HG02973 (cell line): ENCODE data around the gene GALM.
"Not testable (repeated sequence)": the region's sequence is repeated elsewhere in the genome, so short reads cannot be mapped to it uniquely, and the experiment has no call there.

ENCODE experiments used
- ATAC-seq: cut with Tn5 transposase; IDR thresholded peaks from one replicate; pipeline ENCODE4 v1.9.1; 2021; ENCODE audit warnings: moderate library complexity; ENCODE audit not compliant: unreplicated experiment

GALM gene

DNA sequence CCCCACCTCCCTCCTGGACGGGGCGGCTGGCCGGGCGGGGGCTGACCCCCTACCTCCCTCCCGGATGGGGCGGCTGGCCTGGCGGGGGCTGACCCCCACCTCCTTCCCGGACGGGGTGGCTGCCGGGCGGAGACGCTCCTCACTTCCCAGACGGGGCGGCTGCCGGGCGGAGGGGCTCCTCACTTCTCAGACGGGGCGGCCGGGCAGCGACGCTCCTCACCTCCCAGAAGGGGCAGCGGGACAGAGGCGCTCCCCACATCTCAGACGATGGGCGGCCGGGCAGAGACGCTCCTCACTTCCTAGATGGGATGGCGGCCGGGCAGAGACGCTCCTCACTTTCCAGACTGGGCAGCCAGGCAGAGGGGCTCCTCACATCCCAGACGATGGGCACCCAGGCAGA, 90.0 kb downstream of the GALM start:
- not testable (repeated sequence) for ATAC-seq

DNA sequence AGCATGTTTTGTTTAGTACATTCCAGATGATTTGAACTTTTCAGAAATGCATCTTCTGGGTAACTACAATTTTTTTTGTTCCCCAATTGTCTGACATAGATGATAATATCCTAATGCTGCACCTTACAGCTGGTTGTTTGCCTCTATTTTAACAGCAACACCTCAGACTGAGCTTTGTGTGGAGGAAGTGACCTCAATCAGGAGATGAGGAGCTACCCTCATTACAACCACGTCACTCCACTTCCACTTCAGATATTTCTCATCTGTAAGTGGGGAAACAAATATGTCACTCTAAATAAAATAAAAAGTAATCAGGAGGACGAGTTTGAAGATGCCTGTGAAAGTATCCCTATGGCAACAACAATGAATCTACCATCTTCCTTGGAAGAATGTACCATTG, 97.3 kb downstream of the GALM start:
- ATAC-seq = no peak

DNA sequence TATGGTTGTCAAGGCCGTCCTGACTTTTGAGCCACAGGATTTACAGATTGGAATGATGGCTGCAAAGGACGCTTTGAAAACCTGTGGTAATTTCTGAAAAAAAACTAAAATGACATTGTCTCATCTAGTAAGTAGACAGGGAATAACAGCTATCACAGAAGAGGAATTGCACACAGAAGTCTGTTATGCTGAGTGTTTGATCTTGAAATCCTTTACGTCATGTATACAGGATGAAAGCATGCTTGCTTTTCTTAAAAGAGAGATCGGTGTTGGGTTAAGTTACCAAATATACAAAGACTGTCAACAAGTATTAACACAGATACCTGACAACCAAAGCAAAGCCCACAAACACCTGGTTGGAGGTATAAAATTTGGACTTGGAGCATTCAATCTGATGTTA, 97.8 kb downstream of the GALM start:
- ATAC-seq = no peak

GRCh38 chr2:38765149-38765548, 99.2 kb downstream of the GALM start:
- no peak for ATAC-seq

GRCh38 chr2:38765551-38765950, 99.6 kb downstream of the GALM start:
- ATAC-seq = no peak

DNA sequence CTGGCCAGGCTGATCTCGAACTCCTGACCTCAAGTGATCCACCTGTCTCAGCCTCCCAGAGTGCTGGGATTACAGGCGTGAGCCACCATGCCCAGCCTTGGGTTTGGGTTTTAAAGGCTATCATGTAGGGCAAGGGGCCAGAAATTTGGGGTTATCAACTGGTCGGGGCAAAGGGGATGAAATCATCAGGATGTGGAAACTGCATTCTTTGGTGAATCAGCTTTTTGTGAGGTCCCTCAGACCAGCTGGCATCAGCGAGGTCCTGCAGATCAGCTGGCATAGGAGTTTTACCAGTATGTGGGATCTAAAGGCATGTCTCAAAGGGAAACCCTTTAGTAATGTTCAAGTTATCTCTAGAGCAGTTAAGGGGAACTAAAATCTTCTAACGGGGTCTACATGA, 105.7 kb downstream of the GALM start:
- ATAC-seq = no peak

DNA sequence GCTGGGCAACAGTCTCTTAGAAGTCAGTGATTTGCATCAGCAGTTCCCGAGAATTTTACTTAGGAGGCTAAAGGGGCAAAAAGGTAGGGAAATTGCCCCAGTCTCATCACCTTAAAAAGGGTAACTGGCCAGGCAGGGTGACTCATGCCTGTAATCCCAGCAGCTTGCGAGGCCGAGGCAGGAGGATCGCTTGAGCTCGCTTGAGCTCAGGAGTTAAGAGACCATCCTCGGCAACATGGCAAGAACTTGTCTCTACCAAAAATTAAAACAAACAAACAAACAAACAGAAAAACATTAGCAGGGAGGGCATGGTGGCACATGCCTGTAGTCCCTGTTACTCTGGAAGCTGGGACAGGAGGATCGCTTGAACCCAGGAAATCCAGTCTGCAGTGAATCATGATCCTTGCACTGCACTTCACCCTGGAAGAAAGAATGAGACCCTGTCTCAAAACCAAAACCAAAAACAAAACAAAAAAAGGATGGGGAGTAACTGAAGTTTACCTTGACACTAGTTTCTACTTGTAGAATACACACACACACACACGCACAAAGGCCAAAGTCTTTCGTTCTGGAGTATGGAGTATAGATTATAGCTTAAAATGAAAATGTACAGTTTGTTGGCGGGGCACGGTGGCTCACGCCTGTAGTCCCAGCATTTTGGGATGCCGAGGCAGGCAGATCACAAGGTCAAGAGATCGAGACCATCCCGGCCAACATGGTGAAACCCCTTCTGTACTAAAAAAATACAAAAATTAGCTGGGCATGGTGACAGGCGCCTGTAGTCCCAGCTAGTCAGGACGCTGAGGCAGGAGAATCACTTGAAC, 109.4 kb downstream of the GALM start:
- no peak for ATAC-seq

- no peak for ATAC-seq
Observed at GRCh38 chr2:38775921-38776225, 110.0 kb downstream of the GALM start.

GRCh38 chr2:38776531-38776930, 110.6 kb downstream of the GALM start:
- ATAC-seq = no peak

- ATAC-seq = no peak
Observed at GRCh38 chr2:38778687-38779082, 112.8 kb downstream of the GALM start.

DNA sequence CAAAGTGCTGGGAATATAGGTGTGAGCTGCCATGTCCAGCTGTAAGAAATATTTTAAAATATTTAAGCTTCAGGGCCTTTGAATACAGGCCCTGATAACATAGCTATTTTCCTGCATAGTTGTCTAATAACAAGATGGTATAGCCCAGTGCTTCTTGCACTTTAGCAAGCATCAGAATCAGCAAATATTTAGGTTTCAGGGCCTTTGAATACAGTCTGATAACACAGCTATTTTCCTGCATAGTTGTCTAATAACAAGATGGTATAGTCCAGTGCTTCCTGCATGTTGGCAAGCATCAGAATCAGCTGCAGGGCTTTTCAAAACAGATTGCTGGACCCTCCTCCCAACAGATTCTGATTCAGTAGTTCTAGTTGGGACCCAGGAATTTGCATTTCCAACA, 117.7 kb downstream of the GALM start:
- ATAC-seq = no peak
